HG03378 (cell line): ENCODE results near the gene AP3D1.
A peak's percentile ranks its signal among the peaks of the same experiment; 100 is the strongest.
"Not testable (repeated sequence)": the region's sequence is repeated elsewhere in the genome, so short reads cannot be mapped to it uniquely, and the experiment has no call there.

Experiments used
- ATAC-seq: cut with Tn5 transposase; IDR thresholded peaks from one replicate; pipeline ENCODE4 v1.9.1; 2021; ENCODE audit warnings: mild to moderate bottlenecking, moderate library complexity; ENCODE audit not compliant: unreplicated experiment

AP3D1 gene

GRCh38 chr19:2157452-2157851, 6.1 kb upstream of the AP3D1 start:
- no peak for ATAC-seq

GRCh38 chr19:2154587-2155075, 3.3 kb upstream of the AP3D1 start:
- ATAC-seq, result no peak

GRCh38 chr19:2150794-2151338, 500 bp downstream of the AP3D1 start:
- peak; percentile 19 for ATAC-seq

GRCh38 chr19:2149980-2150793, 1.2 kb downstream of the AP3D1 start:
- ATAC-seq, result no peak

- ATAC-seq, result no peak
These were observed 2.8 kb downstream of the AP3D1 start for GRCh38 chr19:2148482-2149135.

GRCh38 chr19:2145831-2146241, 5.5 kb downstream of the AP3D1 start:
- ATAC-seq, result no peak

GRCh38 chr19:2144190-2144589, 7.2 kb downstream of the AP3D1 start:
- ATAC-seq, result no peak

- ATAC-seq, result no peak
These were observed 9.1 kb downstream of the AP3D1 start for GRCh38 chr19:2142173-2142829.

- ATAC-seq, result no peak
These were observed 11.2 kb downstream of the AP3D1 start for GRCh38 chr19:2140138-2140569.

- no peak for ATAC-seq
These were observed 11.8 kb downstream of the AP3D1 start for GRCh38 chr19:2139385-2140137.

- ATAC-seq, result no peak
These were observed 13.2 kb downstream of the AP3D1 start for GRCh38 chr19:2138061-2138728.

- ATAC-seq, result no peak
These were observed 14.6 kb downstream of the AP3D1 start for GRCh38 chr19:2136796-2137195.

- ATAC-seq, result no peak
These were observed 15.6 kb downstream of the AP3D1 start for GRCh38 chr19:2135474-2136402.

- ATAC-seq, result no peak
These were observed 18.5 kb downstream of the AP3D1 start for GRCh38 chr19:2132731-2133490.

- no peak for ATAC-seq
These were observed 19.2 kb downstream of the AP3D1 start for GRCh38 chr19:2132191-2132590.

- not testable (repeated sequence) for ATAC-seq
These were observed 20.1 kb downstream of the AP3D1 start for GRCh38 chr19:2131012-2131975.
